HG02763 (cell line): ENCODE data around the gene HADHB.
"Not testable (repeated sequence)": the region's sequence is repeated elsewhere in the genome, so short reads cannot be mapped to it uniquely, and the experiment has no call there.

Experiments used
- ATAC-seq: cut with Tn5 transposase; IDR thresholded peaks from one replicate; pipeline ENCODE4 v1.9.1; 2021; ENCODE audit warnings: mild to moderate bottlenecking, moderate library complexity; ENCODE audit not compliant: unreplicated experiment

Gene HADHB

DNA sequence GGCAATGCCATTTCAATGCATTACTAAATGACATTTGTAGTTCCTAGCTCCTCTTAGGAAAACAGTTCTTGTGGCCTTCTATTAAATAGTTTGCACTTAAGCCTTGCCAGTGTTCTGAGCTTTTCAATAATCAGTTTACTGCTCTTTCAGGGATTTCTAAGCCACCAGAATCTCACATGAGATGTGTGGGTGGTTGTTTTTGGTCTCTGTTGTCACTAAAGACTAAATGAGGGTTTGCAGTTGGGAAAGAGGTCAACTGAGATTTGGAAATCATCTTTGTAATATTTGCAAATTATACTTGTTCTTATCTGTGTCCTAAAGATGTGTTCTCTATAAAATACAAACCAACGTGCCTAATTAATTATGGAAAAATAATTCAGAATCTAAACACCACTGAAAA lies 45.3 kb downstream of the HADHB start:
- no peak for ATAC-seq

DNA sequence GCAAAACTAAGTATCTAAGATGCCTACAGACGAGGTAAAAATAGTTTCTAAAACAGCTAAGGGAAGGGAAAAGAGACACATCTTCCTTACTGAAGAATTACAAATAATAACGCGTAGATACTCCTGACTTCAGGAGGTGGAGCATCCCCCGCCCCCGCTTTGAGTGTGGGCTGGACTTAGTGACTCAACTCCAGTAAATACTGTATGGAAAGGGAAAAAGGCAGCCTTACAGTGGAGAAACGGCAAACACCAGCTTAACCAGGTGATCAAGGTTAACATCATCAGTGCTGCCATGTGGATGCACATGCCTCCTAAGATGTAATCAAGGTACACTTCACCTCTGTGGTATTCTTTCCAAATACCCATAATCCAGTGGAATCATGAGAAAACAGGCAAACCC lies 47.9 kb downstream of the HADHB start:
- ATAC-seq, result no peak

DNA sequence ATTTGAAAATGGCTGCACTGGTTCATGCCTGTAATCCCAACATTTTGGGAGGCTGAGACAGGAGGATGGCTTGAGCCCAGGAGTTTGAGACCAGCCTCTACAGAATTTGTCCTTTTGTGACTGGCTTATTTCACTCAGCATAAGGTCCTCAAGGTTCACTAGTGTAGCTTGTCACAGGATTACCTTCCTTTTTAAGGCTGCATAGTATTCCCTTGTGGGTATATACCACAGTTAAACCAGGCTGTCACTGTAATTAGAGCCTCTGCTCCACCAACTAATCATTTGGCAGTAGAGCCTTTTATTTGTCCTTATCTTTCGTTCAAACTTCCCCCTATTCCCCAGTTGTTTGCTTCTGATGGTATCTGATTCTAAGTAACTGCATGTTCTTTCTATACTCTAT lies 50.8 kb downstream of the HADHB start:
- no peak for ATAC-seq

DNA sequence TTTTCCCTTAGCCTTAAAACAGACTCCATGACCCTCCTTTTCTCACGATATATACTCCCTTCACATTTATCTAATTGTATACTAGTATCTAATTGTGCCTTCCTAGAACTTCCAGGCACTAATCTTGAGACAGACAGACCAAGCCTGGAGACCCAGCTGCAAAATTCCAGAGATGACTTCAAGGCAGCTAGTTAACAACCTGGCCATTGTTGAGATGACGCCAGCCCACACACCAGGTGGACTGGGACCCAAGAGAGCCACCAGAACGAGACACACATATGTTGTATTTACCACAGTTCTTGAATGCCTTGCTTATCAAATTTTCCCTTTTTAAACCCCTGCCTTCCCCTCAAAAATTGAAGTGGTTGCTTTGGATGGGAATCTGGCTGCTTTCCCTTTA lies 52.3 kb downstream of the HADHB start:
- no peak for ATAC-seq

DNA sequence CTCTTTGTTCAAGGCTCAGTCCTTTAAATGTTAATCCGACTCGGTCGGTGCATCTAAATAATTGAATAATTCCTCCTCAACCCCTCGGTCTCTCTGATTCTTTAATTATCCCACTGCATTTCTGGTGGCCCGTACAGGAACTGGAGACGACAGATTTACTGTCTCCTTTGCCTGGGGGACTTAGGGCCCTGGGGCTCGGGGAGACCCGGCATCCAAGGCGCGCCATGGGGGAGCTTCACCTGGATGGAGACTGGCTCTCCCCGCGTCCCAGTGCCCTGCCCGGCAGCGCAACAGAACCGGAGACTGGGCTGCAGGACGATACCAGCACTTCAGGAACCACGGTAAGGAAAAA lies 53.5 kb downstream of the HADHB start:
- ATAC-seq, result no peak

DNA sequence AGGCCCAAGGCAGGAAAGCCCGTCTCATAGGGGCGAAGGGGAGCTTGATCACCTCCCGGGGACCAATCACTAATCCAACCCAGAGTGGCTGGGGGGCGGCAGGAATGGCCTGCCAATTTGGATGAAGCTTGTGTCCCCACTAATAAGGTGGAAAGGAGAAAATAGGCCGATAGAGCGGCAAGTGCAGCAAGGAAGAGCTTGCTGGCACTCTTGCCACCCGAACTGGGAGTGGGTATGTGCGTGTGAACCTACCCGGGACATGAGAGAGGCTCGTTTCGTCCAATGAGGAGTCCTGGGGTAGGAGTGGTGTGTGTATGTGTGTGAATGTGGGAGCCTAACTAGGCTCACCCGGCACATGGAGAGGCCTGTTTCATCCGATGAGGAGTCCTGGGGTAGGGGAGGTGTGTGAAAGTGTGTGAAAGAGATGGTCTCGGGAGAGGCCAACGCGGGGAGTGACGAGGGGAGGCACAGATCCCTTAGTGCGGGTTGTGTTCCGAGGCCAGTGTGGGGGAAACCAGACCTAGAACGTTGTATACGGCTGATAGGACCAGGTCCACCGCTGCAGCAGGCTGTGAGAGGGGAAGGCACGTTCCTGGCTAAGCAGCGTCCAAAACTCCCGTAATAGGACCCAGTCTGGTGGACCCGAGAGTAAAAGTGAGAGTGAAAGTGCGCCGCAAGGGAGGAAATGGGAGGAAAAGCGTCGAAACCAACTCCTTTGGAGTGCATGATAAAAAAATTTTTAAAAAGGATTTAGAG lies 54.1 kb downstream of the HADHB start:
- ATAC-seq, result no peak

DNA sequence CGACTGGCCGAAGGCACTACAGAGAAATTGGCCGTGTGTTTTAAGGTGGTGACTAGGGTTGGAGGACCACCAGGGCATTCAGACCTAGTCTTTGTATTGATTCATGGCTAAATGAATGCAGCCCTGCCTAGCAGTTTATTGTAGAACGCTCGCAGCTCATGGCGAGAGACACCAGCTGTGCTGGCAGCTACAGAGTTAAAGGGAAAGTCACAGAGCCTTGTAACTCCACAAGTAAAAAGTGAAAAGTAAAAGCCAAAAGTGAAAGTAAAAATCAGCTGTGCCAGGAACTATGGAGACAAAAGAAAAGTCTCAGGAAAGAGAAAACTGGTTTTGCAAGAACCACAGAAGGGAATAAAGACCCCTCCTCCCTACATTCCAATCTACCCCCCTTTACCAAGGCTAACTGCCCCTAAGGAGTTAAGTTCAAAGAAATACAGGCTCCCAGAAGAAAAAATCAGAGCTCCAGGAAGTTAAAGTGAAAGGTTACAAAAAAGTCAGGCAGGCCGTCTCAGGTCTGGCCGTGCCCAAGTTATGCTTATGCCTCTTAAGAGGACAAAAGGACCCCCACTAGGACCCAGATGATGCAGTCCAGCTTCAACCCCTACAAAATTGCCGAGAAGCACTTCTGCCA lies 54.8 kb downstream of the HADHB start:
- no peak for ATAC-seq

DNA sequence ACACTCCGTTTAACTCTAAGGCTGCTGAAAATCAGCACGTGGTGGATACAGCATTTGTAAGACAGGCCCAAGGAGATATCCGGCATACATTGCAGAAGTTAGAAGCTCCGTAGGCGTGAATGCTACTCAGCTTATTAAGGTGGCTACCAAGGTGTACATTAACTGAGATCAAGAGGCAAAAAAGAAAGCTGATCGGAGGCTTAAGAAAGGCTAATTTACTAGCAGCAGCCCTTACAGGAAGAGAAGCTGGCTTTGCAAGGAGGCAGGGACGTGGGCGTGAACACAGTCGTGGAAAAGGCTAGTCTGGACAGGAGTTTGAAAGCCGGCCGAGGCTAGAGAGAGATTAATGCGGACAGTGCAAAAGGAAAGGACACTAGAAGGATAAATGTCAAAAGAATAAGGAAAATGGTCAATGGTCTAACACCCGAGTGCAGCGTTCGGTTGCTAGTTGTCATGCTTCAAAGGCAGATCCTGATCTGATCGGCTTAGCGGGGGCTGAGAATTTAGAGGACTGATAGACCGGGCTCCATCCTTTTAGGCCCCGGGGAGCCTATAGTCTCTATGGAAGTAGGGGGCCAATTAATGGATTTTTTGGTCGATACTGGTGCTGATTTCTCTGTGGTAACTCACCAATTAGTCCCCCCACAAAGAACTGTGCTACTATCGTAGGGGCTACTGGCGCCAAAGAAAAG lies 55.6 kb downstream of the HADHB start:
- ATAC-seq, result no peak

DNA sequence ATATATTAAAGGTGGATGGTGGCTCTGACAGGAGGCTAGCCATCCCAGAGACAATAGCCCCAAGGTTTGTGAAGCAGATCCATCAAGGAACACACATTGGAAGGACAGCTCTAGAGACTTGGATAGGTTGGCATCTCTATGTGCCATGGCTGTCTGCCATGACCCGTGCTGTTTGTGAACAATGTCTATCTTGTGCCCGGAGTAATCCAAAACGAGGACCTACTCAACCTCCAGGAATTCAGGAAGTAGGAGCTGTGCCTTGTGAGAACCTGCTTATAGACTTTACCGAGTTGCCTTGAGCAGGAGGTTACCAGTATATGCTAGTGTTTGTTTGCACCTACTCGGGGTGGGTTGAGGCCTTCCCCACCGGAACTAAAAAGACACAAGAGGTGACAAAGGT lies 58.1 kb downstream of the HADHB start:
- no peak for ATAC-seq

DNA sequence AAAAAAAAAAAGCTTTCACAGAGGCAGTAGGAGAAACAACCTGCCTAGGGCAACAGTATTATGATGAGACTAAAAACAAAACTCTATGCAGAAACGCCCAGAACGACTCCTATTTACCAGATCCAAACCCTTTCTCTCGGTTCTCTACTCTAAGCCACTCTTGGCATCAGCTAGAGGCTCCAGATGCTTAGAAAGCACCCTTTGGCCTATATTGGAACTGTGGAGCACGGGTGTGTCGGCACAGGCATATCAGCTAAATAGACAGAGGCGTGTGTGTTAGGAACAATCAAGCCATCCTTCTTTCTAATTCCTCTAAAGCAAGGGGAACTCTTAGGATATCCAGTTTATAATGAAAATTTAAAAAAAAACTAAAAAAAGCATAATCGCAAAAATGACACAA lies 60.4 kb downstream of the HADHB start:
- not testable (repeated sequence) for ATAC-seq

DNA sequence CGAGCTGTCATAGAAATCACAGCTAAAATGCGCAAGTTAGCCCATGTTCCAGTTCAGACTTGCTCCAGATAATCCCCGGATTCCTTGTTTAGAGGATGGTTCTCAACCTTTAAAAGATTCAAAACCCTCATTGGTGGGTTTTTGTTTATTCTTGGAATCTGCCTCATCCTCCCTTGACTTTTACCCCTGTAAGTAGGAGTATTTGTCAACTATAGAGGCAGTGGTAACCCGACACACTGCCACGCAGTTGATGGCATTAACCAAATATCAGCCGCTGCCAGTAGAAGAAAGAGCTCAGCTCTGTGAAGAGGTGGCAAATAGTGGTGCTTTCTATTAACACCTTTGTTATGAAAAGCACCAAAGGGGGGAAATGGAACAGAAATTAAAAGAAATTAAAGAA lies 60.8 kb downstream of the HADHB start:
- no peak for ATAC-seq

DNA sequence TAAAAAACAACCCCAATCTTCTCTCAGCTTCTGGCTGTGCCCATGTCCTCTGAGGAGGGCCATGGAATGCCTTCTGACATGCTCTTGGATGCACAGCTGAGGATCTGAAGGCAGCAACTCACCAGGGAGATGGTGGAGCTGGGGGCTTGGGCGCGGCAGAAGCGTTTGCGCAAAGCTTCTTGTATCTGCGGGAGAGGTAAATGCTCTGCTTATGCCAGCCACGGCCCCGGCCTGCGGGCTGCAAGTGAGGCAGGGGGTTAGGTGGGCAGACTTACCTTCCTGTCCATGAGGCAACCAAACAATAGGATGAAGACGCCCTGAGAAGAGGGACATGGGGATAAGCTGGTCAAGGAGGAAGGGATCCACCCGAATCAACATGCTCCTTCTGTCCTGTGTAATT lies 65.2 kb downstream of the HADHB start:
- ATAC-seq, result no peak

DNA sequence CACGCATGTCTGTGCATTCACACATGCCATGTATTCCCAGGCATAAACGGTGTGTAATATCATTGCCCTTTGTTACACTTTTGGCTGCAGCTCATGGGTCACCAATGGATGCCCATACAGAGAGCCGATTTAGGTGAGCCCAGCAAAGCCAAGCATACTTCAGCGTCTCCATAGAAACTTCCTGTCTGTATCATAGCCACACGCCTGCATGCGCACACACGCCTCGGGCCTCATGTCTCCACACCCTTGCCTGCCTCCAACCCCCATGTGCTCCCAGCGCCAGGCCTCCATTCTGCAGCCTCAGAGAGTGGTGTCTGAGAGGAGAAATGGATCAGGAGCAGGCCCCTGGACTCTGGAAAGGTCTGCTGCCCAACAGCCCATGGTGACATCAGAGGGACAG lies 67.7 kb downstream of the HADHB start:
- ATAC-seq, result no peak

DNA sequence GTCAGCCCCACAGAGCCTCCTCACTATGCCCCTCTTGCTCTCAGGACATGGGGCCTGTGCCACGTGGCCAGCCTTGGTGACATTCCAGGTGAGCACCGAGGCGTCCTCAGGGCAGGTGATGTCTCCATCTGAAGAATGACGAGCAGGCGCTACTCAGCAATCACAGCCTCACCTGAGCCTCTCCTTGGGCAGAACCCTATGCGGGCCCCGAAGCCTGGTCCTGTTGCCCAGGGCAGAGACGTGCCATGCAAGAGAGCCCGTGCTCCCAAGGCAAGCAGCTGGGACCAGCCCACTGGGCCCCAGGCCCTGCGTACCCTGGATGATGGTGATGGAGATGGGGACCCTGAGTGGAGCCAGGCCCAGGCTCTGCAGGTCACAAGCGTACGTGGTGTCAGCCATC lies 68.7 kb downstream of the HADHB start:
- ATAC-seq, result no peak

DNA sequence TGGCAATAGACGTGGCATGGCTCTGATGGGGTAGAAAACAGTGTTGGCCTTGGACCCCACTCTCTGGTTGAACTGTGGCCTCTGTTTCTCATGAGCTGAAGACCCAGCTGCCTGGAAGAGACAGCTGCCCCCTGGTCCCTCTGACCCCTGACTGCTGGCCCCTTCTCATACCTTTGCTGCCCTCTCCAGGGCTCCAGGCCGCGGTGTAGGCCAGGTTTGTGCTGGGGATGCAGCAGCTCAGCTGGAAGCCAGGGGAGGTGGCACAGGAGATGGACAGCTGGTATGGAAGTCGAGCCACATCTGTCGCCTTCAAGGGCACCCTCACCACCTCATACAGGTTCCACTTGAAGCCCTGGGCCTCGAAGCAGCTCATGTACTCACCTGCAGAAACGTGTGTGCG lies 69.5 kb downstream of the HADHB start:
- ATAC-seq, result no peak

DNA sequence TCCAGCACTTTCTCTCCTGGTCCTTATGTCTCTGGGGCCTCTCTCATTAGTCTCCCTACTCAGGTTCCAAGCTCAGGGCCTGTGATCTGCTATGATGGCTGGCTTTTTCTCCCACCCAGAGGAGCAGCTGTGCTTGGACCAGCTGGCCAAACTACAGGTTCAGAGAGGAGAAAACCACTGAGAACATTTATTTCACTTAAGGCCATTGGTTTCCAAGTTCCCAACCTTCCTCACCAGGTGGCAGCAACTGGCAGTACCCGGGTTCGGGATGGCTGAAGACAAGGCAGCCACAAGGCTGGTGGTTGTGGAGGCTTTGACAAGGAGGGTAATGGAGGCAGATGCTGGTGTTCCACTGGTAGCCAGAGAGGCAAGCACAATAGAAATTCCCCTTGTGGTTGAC lies 71.3 kb downstream of the HADHB start:
- no peak for ATAC-seq

DNA sequence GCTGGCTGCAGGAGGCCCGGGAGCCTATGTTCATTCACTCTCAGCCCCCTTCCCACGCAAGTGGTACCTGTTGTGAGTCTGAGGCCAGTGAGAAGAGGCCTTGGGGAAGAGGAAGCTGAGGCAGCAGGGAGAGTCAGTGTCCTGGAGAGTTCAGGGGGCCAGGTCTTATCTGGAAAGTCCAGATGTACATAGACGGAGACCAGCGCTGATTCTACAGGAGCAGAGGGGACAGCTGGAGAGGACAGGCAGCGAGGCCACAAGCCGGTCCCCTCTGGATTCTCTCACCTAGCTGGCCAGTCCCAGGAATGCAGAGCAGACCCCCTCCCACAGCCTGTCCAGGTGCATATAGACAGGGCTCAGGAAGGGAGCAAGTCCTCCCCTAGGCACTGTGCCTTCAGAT lies 72.1 kb downstream of the HADHB start:
- no peak for ATAC-seq

DNA sequence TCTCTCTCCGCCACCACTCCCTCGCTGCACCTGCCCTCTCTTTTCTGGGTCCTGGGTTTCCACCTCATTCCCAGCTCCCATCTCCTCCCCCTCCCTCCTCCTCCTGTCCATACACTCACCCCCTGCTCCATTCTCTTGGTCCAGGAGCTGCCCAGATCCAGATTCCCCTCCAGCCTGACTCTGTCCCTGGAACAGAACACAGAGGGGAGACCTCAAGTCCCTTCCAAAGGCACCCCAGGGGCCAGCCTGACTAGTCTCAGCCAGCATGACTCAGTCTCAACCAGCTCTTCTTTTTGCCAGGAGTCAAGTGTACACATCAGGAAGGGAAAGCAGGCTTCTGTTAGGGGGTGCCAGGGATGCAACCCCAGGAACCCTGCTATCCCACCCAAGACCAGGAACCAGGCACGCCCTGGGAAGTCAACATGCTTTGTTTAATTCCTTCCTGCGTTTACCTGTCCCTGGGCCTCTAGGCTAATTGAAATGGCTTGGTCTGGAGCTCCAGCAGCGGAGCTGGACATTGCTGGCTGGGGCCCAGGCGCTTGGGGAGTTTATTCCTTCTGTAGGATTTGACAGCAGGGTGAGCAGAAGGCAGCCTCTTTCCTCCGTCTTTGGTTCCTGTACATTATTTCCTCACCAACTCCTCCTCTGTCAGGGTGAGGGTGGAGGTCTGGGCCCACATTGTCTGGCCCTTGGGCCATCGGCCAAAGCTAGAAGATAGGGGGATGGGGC lies 72.8 kb downstream of the HADHB start:
- no peak for ATAC-seq

DNA sequence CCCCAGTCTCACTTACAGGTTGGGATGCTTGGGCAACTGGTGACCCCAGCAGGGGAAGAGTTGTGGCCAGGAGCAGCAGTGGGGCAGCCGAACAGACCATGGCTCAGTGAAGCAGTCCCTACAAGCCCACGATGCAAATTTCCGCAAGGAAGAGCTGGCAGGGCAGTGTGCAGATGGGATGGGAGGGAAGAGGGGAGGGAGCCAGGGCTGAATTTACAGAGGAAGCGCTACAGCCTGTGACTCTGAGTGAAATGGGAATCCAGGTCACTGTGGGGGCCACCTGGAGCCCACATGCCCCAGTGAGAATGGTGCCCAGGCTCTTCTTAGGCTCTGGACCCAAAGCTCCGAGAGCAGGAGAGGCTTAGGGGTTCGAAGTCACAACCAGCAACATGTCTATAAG lies 74.2 kb downstream of the HADHB start:
- no peak for ATAC-seq

DNA sequence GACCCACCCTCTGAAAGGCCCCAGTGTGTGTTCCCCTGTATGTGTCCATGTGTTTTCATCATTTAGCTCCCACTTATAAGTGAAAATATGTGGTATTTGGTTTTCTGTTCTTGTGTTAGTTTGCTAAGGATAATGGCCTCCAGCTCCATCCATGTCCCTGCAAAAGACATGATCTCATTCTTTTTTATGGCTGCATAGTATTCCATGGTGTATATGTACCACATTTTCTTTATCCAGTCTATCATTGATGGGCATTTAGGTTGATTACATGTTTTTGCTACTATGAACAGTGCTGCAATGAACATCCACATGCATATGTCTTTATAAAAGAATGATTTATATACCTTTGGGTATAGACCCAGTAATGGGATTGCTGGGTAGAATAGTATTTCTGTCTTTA lies 79.7 kb downstream of the HADHB start:
- ATAC-seq, result not testable (repeated sequence)

DNA sequence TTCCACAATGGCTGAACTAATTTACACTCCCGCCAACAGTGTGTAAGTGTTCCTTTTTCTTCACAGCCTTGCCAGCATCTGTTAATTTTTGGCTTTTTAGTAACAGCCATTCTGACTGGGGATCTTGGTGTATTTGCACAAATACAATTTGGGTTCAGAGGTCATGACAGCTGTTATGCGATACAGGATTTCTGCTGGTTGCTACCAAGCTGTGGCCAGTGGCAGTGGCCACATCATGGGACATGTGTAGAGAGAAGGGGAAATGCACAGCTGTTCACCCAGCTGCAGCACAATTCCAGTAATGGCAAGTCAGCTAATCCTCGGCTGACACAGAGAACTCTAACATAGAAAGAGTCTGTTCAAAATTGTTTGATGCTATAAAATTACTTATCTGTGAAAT lies 80.2 kb downstream of the HADHB start:
- ATAC-seq, result no peak

DNA sequence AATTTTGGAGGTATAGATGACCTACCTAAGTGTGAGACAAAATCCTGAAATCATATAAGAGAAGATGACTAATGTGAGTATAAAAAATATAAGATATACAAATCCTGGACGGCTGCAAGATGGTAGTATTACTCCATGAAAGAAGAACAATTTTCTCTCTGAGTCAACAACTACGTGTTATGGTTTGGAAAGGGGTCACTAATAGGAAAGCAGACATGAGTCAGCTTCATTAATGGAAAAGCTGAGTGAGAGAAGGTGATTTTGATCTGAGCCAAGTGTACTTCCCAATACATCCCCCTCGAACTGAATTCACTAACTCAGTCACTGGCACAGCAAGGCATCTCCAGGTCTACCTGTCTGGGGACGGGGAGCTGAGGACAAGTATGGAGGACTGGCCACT lies 81.1 kb downstream of the HADHB start:
- ATAC-seq, result no peak
